ENCODE data around the gene RNF8. TPM values are rescaled to one million over a fixed set of nuclear protein-coding genes. Genes with fewer than 3 reads are reported as not detected.
A peak's percentile ranks its signal among the peaks of the same experiment; 100 is the strongest.

The RNF8 gene
- total RNA-seq, 1 donor from 2014 or later = 33.3 TPM

DNA sequence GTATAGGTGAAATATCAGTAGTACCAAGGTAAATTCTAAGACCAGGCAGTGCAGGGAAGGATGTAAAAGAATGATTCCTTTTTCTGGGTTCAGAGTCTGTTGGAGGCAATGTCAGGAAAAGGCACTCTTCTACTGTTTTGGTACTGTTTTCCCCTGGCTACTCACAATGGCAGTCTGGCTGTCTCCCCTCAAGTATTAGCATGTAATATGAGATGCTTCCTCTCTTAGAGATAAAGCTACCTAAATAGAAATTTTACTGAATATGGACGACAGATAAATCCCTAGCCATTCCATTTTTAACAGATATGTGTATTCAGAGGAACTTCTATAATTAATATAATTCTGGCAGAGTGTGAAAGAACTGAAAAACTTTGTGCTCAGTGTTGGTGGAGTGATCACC, 3.5 kb downstream of the RNF8 start:
- Mint-ChIP-seq H3K27ac (ENCODE audit: unreplicated experiment) (no peak overlapping the region), H3K4me3 (peak overlapping the region; percentile 21), H3K4me1 (peaks cover 21% of the 10 kb centered on the region), H3K27me3 (ENCODE audit: low read depth) (no peaks in the 10 kb centered on the region), H3K9me3 (no peaks in the 10 kb centered on the region), H3K36me3 (ENCODE audit: low read depth) (no peaks in the 10 kb centered on the region)
- TF ChIP-seq, protein P1, sequence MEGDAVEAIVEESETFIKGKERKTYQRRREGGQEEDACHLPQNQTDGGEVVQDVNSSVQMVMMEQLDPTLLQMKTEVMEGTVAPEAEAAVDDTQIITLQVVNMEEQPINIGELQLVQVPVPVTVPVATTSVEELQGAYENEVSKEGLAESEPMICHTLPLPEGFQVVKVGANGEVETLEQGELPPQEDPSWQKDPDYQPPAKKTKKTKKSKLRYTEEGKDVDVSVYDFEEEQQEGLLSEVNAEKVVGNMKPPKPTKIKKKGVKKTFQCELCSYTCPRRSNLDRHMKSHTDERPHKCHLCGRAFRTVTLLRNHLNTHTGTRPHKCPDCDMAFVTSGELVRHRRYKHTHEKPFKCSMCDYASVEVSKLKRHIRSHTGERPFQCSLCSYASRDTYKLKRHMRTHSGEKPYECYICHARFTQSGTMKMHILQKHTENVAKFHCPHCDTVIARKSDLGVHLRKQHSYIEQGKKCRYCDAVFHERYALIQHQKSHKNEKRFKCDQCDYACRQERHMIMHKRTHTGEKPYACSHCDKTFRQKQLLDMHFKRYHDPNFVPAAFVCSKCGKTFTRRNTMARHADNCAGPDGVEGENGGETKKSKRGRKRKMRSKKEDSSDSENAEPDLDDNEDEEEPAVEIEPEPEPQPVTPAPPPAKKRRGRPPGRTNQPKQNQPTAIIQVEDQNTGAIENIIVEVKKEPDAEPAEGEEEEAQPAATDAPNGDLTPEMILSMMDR (conservative IDR thresholded peaks at IDR 0.05) = no peak
- no peak for DNase-seq (ENCODE audit: low read depth, low spot score)

DNA sequence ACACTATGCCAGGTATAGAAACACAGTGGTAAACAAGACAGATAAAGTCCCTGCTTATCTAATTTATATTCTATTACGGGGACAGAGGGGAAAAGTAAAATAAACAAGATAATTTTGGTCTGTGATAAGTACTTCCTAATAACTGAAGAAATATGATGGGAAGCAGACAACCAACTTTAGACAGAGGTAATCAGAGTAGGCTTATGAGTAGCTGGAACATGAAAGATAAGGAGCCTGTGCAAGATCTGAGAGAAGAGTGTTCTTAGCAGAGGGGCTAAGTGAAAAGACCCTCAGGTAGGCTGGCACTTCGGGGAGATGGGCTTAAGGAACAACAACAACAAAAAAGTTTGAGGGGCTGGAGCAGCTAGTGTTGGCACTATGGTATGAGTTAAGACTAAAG, 4.1 kb downstream of the RNF8 start:
- Mint-ChIP-seq H3K27me3 (ENCODE audit: low read depth) (no peaks in the 10 kb centered on the region), H3K27ac (ENCODE audit: unreplicated experiment) (no peak overlapping the region)
- TF ChIP-seq, protein P1 (conservative IDR thresholded peaks at IDR 0.05) = no peak

DNA sequence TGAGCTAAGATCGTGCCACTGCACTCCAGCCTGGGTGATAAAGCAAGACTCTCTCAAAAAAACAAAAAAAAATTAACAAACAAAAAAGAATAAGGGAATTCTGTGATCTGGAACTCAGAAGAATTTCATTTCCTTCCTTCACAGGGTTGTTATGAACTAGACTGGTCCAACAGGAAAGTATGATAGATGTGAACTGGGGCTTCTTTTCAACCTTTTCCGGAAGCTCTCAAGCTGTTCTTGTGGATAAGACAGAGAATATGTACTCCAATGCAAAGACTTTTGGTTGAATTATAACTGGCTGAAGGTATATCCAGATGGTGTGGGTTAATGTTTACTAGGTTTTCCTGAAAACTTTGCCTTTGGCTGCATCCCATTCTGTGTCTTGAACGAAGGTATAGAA, 5.3 kb downstream of the RNF8 start:
- DNase-seq (ENCODE audit: low read depth, low spot score) = no peak
- Mint-ChIP-seq H3K27ac (ENCODE audit: unreplicated experiment) (no peak overlapping the region), H3K4me1 (peaks cover 14% of the 10 kb centered on the region)

More for the DNA sequence above, 4.1 kb downstream of the RNF8 start:
- Mint-ChIP-seq H3K4me3 (peak overlapping the region; percentile 21), H3K9me3 (no peaks in the 10 kb centered on the region), H3K4me1 (peaks cover 21% of the 10 kb centered on the region), H3K36me3 (ENCODE audit: low read depth) (no peaks in the 10 kb centered on the region)
- no peak for DNase-seq (ENCODE audit: low read depth, low spot score)

DNA sequence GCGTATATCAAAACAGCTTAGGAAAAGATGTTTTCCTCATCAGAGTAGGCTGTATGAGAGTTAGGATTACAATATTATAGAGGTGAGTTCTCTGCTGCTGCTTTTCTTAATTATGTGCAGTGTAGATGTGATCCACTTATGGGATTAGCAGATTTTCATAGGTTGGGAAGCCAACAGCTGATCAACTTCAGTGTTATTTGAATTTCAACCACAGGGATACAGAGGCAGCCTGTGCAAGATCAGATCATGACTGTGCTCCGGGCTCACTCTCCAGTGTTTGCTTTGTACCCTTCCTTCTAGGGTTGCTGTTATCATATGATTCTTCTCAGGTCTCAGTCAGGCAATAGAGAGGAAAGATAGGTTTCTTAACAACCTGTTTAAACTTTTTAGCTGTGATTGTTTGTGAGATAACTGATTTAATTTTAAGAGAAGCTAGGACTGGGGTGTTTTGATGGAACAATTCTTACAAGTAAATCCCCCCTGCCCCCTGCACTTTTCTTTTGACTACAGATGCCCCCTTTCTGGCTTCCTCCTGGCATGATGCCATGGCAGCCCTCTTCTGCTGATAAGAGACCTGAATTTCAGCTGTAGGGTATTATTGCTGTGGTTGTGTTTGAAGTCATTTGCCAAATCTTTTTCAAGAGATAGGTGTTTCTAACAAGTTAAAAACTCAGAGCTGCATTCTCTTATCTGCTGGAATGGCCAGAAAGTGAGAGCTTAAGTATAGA, 8.5 kb downstream of the RNF8 start:
- no peaks in the 10 kb centered on the region for H3K27me3 Mint-ChIP-seq (ENCODE audit: low read depth)
- no peak for DNase-seq (ENCODE audit: low read depth, low spot score)
- H3K9me3 Mint-ChIP-seq = no peaks in the 10 kb centered on the region
- TF ChIP-seq, protein P1 (conservative IDR thresholded peaks at IDR 0.05) = no peak
- H3K4me1 Mint-ChIP-seq = no peaks in the 10 kb centered on the region
- H3K4me3 Mint-ChIP-seq = no peak overlapping the region
- H3K27ac Mint-ChIP-seq (ENCODE audit: unreplicated experiment) = no peak overlapping the region
- no peaks in the 10 kb centered on the region for H3K36me3 Mint-ChIP-seq (ENCODE audit: low read depth)

More for the DNA sequence above, 5.3 kb downstream of the RNF8 start:
- Mint-ChIP-seq H3K27me3 (ENCODE audit: low read depth) (no peaks in the 10 kb centered on the region), H3K4me3 (no peak overlapping the region), H3K9me3 (no peaks in the 10 kb centered on the region), H3K36me3 (ENCODE audit: low read depth) (no peaks in the 10 kb centered on the region)
- TF ChIP-seq, protein P1 (conservative IDR thresholded peaks at IDR 0.05) = no peak

DNA sequence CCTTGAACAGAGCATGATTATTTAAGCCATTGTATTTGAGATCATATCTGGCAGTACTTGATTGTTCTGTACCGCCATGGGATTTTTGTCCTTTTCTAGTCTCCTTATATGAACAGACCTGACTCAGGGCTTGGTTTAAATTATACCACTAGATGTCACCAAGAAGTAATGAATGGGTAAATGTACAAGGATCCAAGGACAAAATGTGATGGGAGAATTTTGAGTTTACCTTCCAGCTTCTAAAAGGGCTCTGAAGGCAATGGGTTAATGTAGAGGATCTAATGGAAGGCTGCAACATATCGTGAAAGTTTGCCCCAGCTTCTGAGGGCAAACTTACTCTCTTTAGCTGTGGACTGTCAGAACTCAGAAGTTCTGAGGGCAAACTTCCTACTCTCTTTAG, 12.0 kb downstream of the RNF8 start:
- no peak for DNase-seq (ENCODE audit: low read depth, low spot score)
- Mint-ChIP-seq H3K27me3 (ENCODE audit: low read depth) (no peaks in the 10 kb centered on the region), H3K27ac (ENCODE audit: unreplicated experiment) (no peak overlapping the region), H3K36me3 (ENCODE audit: low read depth) (peaks cover 5% of the 10 kb centered on the region), H3K9me3 (no peaks in the 10 kb centered on the region), H3K4me1 (peaks cover 5% of the 10 kb centered on the region), H3K4me3 (no peak overlapping the region)
- TF ChIP-seq, protein P1 (conservative IDR thresholded peaks at IDR 0.05) = no peak

Measured in neural crest cell (in vitro differentiated cells).